Smooth muscle cell (in vitro differentiated cells): ENCODE data around the gene COPG1. TPM values are rescaled to one million over a fixed set of nuclear protein-coding genes. Genes with fewer than 3 reads are reported as not detected.
A peak's percentile ranks its signal among the peaks of the same experiment; 100 is the strongest.

Experiments used
- DNase-seq: peaks from one replicate; lab custom pipeline; 2025; ENCODE audit not compliant: unreplicated experiment; lab: John Stamatoyannopoulos, UW
- H2AFZ ChIP-seq: fragments of 200-600 bp; sonication (generic); 2 replicates; pipeline ENCODE4 v1.6.0; 2016; ENCODE audit warnings: antibody characterized with exemption, low read depth, mild to moderate bottlenecking
- H3F3A ChIP-seq: fragments of 200-600 bp; sonication (generic); 2 replicates; pipeline ENCODE4 v1.6.0; 2017; ENCODE audit warnings: antibody characterized with exemption, low read depth
- H3K27ac ChIP-seq: fragments of 200-600 bp; sonication (generic); 2 replicates; pipeline ENCODE4 v1.5.1; 2016; ENCODE audit warnings: low read depth, mild to moderate bottlenecking
- H3K27me3 ChIP-seq: fragments of 200-600 bp; sonication (generic); 2 replicates; pipeline ENCODE4 v1.6.1; 2016; ENCODE audit warnings: low read depth, mild to moderate bottlenecking
- H3K36me3 ChIP-seq: fragments of 200-600 bp; sonication (generic); 2 replicates; pipeline ENCODE4 v1.5.1; 2016; ENCODE audit warnings: low read depth
- H3K4me1 ChIP-seq: fragments of 200-600 bp; sonication (generic); 2 replicates; pipeline ENCODE4 v1.5.1; 2016; ENCODE audit warnings: low read depth
- H3K4me2 ChIP-seq: fragments of 200-600 bp; sonication (generic); 2 replicates; pipeline ENCODE4 v1.6.0; 2016; ENCODE audit warnings: mild to moderate bottlenecking
- H3K4me3 ChIP-seq: fragments of 200-600 bp; sonication (generic); 2 replicates; pipeline ENCODE4 v1.5.1; 2016; ENCODE audit warnings: mild to moderate bottlenecking
- H3K79me2 ChIP-seq: fragments of 200-600 bp; sonication (generic); 2 replicates; pipeline ENCODE4 v1.6.0; 2016; ENCODE audit warnings: low read depth, mild to moderate bottlenecking
- H3K9ac ChIP-seq: fragments of 200-600 bp; sonication (generic); 2 replicates; pipeline ENCODE4 v1.6.0; 2016; ENCODE audit warnings: low read depth
- H3K9me3 ChIP-seq: fragments of 200-600 bp; sonication (generic); replicated peaks from 2 replicates; pipeline ENCODE4 v1.5.1; 2016; ENCODE audit warnings: low read depth
- H4K20me1 ChIP-seq: fragments of 200-600 bp; sonication (generic); 2 replicates; pipeline ENCODE4 v1.6.0; 2016; ENCODE audit warnings: low read depth
- WGBS: methylation state at CpG from one replicate; pipeline ENCODE4 v1.1.7; 2016; ENCODE audit warnings: low lambda C conversion rate; 5-methylcytosine and 5-hydroxymethylcytosine counted together
- polyA plus RNA-seq: library from polyadenylated mRNA; unstranded; fragments of >200 nt; fragmentation: Nextera tagmentation; extraction: Ambion mirVana; gene quantifications from 2 replicates; pipeline ENCODE4 v1.2.1, GENCODE V29; 2016
- total RNA-seq: library from RNA; depleted of rRNA; stranded (reverse); fragments of >200 nt; gene quantifications from 2 replicates; pipeline ENCODE4 v1.2.3, GENCODE V29; 2014
- TF ChIP-seq, protein P1 (sequence below): fragments of 200-600 bp; sonication (generic); IDR thresholded peaks from 2 replicates; pipeline ENCODE4 v1.5.1; 2017; ENCODE audit warnings: borderline replicate concordance, mild to moderate bottlenecking, antibody characterized with exemption; ENCODE audit not compliant: insufficient read depth, poor library complexity, severe bottlenecking

COPG1 gene
- total and polyA plus RNA-seq, 2 experiments from 2014 or later: 177 to 265 TPM

DNA sequence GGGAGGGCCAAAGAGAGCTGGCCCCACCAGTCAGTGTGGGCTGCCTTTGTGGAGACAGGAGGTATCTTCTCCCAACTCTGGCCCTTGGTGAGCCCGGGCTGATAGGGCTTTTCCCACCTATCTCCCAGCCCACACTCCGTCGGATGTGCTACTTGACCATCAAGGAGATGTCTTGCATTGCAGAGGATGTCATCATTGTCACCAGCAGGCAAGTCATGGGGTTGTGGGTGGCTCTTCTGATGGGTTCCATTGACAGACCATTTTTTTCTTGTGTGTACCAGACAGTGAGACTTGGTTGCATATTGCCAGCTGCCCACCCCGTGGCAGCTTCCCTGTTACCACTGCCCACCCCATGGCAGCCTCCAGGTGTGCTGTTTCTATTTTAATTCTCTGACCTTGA is 3.3 kb downstream of the COPG1 start:
- peaks cover 15% of the 10 kb centered on the region for H3K36me3 ChIP-seq
- H3K4me1 ChIP-seq: peaks cover 12% of the 10 kb centered on the region
- H3K79me2 ChIP-seq: peaks cover 69% of the 10 kb centered on the region
- WGBS: 90% methylated on average over 4 of the region's 4 CpGs
- peaks cover 64% of the 10 kb centered on the region for H4K20me1 ChIP-seq
- H3K27me3 ChIP-seq: no peaks in the 10 kb centered on the region
- H3K27ac ChIP-seq: peak overlapping the region; percentile 82
- peak overlapping the region; percentile 9 for H3K4me2 ChIP-seq
- peaks cover 3% of the 10 kb centered on the region for H3F3A ChIP-seq
- H2AFZ ChIP-seq: no peak overlapping the region
- DNase-seq: no peak
- H3K9me3 ChIP-seq: no peaks in the 10 kb centered on the region
- TF ChIP-seq, protein P1, sequence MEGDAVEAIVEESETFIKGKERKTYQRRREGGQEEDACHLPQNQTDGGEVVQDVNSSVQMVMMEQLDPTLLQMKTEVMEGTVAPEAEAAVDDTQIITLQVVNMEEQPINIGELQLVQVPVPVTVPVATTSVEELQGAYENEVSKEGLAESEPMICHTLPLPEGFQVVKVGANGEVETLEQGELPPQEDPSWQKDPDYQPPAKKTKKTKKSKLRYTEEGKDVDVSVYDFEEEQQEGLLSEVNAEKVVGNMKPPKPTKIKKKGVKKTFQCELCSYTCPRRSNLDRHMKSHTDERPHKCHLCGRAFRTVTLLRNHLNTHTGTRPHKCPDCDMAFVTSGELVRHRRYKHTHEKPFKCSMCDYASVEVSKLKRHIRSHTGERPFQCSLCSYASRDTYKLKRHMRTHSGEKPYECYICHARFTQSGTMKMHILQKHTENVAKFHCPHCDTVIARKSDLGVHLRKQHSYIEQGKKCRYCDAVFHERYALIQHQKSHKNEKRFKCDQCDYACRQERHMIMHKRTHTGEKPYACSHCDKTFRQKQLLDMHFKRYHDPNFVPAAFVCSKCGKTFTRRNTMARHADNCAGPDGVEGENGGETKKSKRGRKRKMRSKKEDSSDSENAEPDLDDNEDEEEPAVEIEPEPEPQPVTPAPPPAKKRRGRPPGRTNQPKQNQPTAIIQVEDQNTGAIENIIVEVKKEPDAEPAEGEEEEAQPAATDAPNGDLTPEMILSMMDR: no peak
- no peak overlapping the region for H3K4me3 ChIP-seq
- H3K9ac ChIP-seq: peak overlapping the region; percentile 37

DNA sequence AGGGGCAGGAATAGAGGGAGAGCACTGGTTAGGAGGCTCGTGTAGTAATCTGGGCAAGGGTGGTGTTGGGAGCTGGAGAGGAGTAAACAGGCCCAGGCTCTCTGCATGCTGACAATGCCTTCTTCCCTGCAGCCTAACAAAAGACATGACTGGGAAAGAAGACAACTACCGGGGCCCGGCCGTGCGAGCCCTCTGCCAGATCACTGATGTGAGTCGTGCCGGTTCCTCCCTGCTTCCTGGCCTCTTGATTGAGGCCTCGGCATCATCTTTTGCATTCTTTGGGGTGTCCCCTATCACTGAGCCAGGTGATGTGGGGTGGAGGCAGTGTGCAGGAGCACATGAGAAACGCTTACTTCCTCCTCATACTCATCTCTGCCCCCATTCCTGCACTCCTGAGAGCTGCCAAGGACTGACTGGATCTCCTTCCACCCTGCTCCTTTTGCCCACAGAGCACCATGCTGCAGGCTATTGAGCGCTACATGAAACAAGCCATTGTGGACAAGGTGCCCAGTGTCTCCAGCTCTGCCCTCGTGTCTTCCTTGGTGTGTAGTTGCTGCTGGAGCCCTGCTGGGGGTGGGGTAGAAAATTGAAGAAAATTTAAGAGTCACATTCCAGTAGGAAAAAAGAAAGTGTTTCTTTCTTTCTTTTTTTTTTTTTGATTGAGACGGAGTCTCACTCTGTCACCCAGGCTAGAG is 5.3 kb downstream of the COPG1 start:
- peaks cover 6% of the 10 kb centered on the region for H3K4me1 ChIP-seq
- H2AFZ ChIP-seq: no peak overlapping the region
- H3K27ac ChIP-seq: no peak overlapping the region
- peaks cover 50% of the 10 kb centered on the region for H3K79me2 ChIP-seq
- TF ChIP-seq, protein P1: no peak
- H3K4me2 ChIP-seq: no peak overlapping the region
- peaks cover 15% of the 10 kb centered on the region for H3K36me3 ChIP-seq
- no peaks in the 10 kb centered on the region for H3K27me3 ChIP-seq
- 98% methylated on average over 12 of the region's 12 CpGs for WGBS
- no peak overlapping the region for H3K4me3 ChIP-seq
- peaks cover 3% of the 10 kb centered on the region for H3F3A ChIP-seq
- no peaks in the 10 kb centered on the region for H3K9me3 ChIP-seq
- H3K9ac ChIP-seq: no peak overlapping the region
- no peak for DNase-seq
- H4K20me1 ChIP-seq: peaks cover 83% of the 10 kb centered on the region

DNA sequence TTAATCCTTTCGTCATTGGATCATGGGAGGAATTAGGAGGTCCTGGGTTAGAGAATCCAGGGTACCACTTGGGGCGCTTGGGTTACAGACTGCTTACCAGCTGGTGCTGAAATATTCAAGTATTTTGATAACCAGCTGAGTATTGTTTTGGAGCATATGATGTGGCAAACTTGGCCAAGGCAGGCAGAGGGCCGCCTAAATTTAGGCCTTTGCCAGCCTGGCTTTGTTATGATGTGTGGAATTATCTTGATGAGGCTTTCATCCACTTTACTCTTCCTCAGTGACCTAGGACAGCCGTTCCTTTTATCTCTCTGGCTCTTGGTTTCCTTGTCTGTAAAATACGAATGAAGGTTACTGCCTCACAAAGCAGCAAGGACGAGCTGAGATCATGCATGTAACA is 6.9 kb downstream of the COPG1 start:
- Histone ChIP-seq H2AFZ (no peak overlapping the region), H3K36me3 (peaks cover 15% of the 10 kb centered on the region), H3K9me3 (no peaks in the 10 kb centered on the region), H3K4me3 (no peak overlapping the region), H3K9ac (no peak overlapping the region), H3K4me2 (no peak overlapping the region), H3K4me1 (no peaks in the 10 kb centered on the region), H3K79me2 (peaks cover 34% of the 10 kb centered on the region), H3F3A (peaks cover 3% of the 10 kb centered on the region), H3K27ac (no peak overlapping the region), H4K20me1 (peaks cover 99% of the 10 kb centered on the region), H3K27me3 (no peaks in the 10 kb centered on the region)
- no peak for DNase-seq
- WGBS: 98% methylated on average over 6 of the region's 6 CpGs
- TF ChIP-seq, protein P1: no peak

DNA sequence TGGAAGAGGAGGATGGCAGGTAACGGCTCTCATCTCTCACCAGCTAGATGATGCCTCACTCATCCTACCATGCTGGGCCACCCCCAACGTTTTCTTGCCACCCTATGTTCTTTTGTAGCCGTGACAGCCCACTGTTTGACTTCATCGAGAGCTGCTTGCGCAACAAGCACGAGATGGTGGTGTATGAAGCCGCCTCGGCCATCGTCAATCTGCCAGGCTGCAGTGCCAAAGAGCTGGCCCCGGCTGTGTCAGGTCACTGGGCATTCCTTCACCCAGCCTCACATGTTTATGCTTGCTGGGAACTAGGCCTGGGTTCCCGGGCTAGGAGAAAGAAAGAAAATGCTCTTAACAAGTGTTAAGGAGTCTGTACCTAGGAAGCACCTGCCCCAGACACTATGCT is 8.2 kb downstream of the COPG1 start:
- 96% methylated on average over 11 of the region's 11 CpGs for WGBS
- no peaks in the 10 kb centered on the region for H3K27me3 ChIP-seq
- H4K20me1 ChIP-seq: peaks cover 99% of the 10 kb centered on the region
- peaks cover 34% of the 10 kb centered on the region for H3K79me2 ChIP-seq
- H2AFZ ChIP-seq: no peak overlapping the region
- DNase-seq: no peak
- H3K9ac ChIP-seq: no peak overlapping the region
- H3K9me3 ChIP-seq: no peaks in the 10 kb centered on the region
- H3K4me2 ChIP-seq: no peak overlapping the region
- peaks cover 22% of the 10 kb centered on the region for H3K36me3 ChIP-seq
- TF ChIP-seq, protein P1: no peak
- H3K4me3 ChIP-seq: no peak overlapping the region
- H3K4me1 ChIP-seq: no peaks in the 10 kb centered on the region
- no peak overlapping the region for H3K27ac ChIP-seq
- no peaks in the 10 kb centered on the region for H3F3A ChIP-seq
